ENCODE data around the gene HERC4. TPM values are rescaled to one million over a fixed set of nuclear protein-coding genes. Genes with fewer than 3 reads are reported as not detected.
"Not testable (repeated sequence)": the region's sequence is repeated elsewhere in the genome, so short reads cannot be mapped to it uniquely, and the experiment has no call there.

Gene HERC4
- total RNA-seq, 1 experiment from 2014 or later = 39.4 TPM

DNA sequence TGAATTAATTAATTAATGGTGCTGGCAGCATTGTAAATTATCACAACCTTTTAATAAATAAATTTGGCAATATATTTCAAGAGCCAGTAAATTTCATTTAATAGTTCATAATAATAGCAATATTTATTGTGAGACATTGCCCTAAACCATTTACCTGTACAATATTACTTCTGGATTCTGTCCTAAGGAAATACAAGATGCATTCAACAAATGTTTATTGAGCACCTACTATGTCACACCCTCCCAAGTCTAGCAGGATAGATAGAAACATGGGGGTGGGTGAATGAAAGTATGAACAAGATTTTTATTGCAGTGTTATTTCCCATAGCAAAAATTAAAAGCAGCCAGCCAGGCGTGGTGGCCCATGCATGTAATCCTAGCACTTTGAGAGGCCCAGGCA, 4.4 kb upstream of the HERC4 start:
- no peaks in the 10 kb centered on the region for H3K9me3 Mint-ChIP-seq
- no peak for ATAC-seq
- ChIA-PET POLR2A (no interaction called here), CTCF (no interaction called here)
- no peak overlapping the region for H3K4me3 Mint-ChIP-seq
- H3K4me1 Mint-ChIP-seq = peaks cover 17% of the 10 kb centered on the region
- TF ChIP-seq ELF4 (CRISPR knock-in tag; IDR thresholded peaks at IDR 0.05; ENCODE audit: low read depth) (no peak), SOX15 (CRISPR knock-in tag; IDR thresholded peaks at IDR 0.05) (no peak), CBFB (CRISPR knock-in tag; IDR thresholded peaks at IDR 0.05; ENCODE audit: low read depth) (no peak), ZNF138 (CRISPR knock-in tag; conservative IDR thresholded peaks at IDR 0.05) (no peak)
- H3K36me3 Mint-ChIP-seq = no peaks in the 10 kb centered on the region
- no peaks in the 10 kb centered on the region; the same call in 1 of the 2 replicates for H3K27me3 Mint-ChIP-seq (ENCODE audit: low read depth)
- DNase-seq (ENCODE audit: low spot score) = no peak
- H3K27ac Mint-ChIP-seq = no peak overlapping the region

GRCh38 chr10:68077026-68077425, 1.9 kb upstream of the HERC4 start:
- ATAC-seq = no peak
- H3K27me3 Mint-ChIP-seq (ENCODE audit: low read depth) = no peaks in the 10 kb centered on the region; the same call in 1 of the 2 replicates
- DNase-seq (ENCODE audit: low spot score) = no peak
- POLR2A ChIA-PET = no interaction called here
- H3K36me3 Mint-ChIP-seq = no peaks in the 10 kb centered on the region
- H3K9me3 Mint-ChIP-seq = no peaks in the 10 kb centered on the region
- CTCF ChIA-PET = no interaction called here
- TF ChIP-seq STAT6 (CRISPR knock-in tag; conservative IDR thresholded peaks at IDR 0.05; ENCODE audit: low read depth) = no peak
- TF ChIP-seq, protein P1, sequence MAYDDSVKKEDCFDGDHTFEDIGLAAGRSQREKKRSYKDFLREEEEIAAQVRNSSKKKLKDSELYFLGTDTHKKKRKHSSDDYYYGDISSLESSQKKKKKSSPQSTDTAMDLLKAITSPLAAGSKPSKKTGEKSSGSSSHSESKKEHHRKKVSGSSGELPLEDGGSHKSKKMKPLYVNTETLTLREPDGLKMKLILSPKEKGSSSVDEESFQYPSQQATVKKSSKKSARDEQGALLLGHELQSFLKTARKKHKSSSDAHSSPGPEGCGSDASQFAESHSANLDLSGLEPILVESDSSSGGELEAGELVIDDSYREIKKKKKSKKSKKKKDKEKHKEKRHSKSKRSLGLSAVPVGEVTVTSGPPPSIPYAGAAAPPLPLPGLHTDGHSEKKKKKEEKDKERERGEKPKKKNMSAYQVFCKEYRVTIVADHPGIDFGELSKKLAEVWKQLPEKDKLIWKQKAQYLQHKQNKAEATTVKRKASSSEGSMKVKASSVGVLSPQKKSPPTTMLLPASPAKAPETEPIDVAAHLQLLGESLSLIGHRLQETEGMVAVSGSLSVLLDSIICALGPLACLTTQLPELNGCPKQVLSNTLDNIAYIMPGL (CRISPR knock-in tag; IDR thresholded peaks at IDR 0.05) = no peak
- TF ChIP-seq ZBTB21 (CRISPR knock-in tag; IDR thresholded peaks at IDR 0.05; ENCODE audit: borderline replicate concordance) = no peak
- TF ChIP-seq, protein P2, sequence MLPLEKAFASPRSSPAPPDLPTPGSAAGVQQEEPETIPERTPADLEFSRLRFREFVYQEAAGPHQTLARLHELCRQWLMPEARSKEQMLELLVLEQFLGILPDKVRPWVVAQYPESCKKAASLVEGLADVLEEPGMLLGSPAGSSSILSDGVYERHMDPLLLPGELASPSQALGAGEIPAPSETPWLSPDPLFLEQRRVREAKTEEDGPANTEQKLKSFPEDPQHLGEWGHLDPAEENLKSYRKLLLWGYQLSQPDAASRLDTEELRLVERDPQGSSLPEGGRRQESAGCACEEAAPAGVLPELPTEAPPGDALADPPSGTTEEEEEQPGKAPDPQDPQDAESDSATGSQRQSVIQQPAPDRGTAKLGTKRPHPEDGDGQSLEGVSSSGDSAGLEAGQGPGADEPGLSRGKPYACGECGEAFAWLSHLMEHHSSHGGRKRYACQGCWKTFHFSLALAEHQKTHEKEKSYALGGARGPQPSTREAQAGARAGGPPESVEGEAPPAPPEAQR (CRISPR knock-in tag; IDR thresholded peaks at IDR 0.05) = no peak
- TF ChIP-seq OVOL2 (CRISPR knock-in tag; IDR thresholded peaks at IDR 0.05; ENCODE audit: borderline replicate concordance) = no peak
- no peak for TF ChIP-seq GABPB1 (CRISPR knock-in tag; IDR thresholded peaks at IDR 0.05)
- no peak for TF ChIP-seq NR2C2 (CRISPR knock-in tag; IDR thresholded peaks at IDR 0.05)
- no peak for TF ChIP-seq MXD4 (CRISPR knock-in tag; IDR thresholded peaks at IDR 0.05; ENCODE audit: borderline replicate concordance)
- no peak for TF ChIP-seq SP1 (CRISPR knock-in tag; conservative IDR thresholded peaks at IDR 0.05)
- H3K4me1 Mint-ChIP-seq = peaks cover 23% of the 10 kb centered on the region
- H3K4me3 Mint-ChIP-seq = no peak overlapping the region
- no peak overlapping the region for H3K27ac Mint-ChIP-seq

DNA sequence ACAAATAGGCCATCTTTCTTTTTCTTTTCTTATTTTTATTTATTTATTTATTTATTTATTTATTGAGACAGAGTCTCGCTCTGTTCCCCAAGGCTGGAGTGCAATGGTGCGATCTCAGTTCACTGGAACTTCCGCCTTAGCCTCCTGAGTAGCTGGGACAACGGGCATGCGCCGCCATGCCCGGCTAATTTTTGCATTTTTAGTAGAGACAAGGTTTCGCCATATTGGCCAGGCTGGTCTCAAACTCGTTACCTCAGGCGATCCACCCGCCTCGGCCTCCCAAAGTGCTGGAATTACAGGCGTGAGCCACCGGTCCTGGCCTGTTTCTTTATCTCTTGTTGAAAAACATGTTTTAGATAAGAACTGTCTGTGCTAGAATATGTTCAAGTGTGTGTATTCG, 998 bp upstream of the HERC4 start:
- H3K36me3 Mint-ChIP-seq; H3K27me3 Mint-ChIP-seq (ENCODE audit: low read depth); CTCF ChIA-PET; DNase-seq (ENCODE audit: low spot score); ATAC-seq; H3K27ac Mint-ChIP-seq; POLR2A ChIA-PET; H3K9me3 Mint-ChIP-seq; H3K4me3 Mint-ChIP-seq: not testable (repeated sequence)
- H3K4me1 Mint-ChIP-seq = peaks cover 27% of the 10 kb centered on the region

DNA sequence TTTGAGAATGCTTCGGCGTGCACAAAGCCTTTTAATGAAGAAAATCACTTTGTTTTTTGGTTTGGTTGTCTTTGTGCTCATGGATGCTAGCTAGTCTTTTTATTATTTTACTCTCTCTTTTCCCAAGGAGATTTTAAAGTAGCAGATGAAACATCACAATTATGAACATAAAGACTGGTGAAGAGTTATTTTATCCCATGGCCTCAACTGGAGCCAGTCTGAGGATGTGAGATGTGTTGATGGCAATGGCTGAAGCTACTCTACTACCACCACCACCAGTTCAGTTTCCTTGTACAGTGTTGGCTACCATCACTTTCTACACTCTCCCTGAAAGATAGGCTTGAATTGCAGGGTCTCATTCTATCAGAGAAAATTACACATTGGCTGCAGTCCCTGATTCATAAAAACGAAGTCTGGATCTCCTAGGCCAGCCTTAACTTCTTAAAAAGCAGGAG, 494 bp upstream of the HERC4 start:
- Mint-ChIP-seq H3K27ac (peak overlapping the region; percentile 91), H3K4me1 (peaks cover 31% of the 10 kb centered on the region), H3K4me3 (peak overlapping the region; percentile 98), H3K9me3 (no peaks in the 10 kb centered on the region), H3K27me3 (ENCODE audit: low read depth) (no peaks in the 10 kb centered on the region; the same call in 1 of the 2 replicates), H3K36me3 (peaks cover 5% of the 10 kb centered on the region)
- DNase-seq (ENCODE audit: low spot score) = no peak
- ATAC-seq = no peak
- ChIA-PET POLR2A (no interaction called here), CTCF (no interaction called here)
- no peak for TF ChIP-seq TEAD4 (CRISPR knock-in tag; IDR thresholded peaks at IDR 0.05)
- no peak for TF ChIP-seq SOX15 (CRISPR knock-in tag; IDR thresholded peaks at IDR 0.05)
- no peak for TF ChIP-seq HMGA2 (CRISPR knock-in tag; IDR thresholded peaks at IDR 0.05)
- TF ChIP-seq CBFB (CRISPR knock-in tag; IDR thresholded peaks at IDR 0.05; ENCODE audit: low read depth) = no peak
- TF ChIP-seq, protein P3, sequence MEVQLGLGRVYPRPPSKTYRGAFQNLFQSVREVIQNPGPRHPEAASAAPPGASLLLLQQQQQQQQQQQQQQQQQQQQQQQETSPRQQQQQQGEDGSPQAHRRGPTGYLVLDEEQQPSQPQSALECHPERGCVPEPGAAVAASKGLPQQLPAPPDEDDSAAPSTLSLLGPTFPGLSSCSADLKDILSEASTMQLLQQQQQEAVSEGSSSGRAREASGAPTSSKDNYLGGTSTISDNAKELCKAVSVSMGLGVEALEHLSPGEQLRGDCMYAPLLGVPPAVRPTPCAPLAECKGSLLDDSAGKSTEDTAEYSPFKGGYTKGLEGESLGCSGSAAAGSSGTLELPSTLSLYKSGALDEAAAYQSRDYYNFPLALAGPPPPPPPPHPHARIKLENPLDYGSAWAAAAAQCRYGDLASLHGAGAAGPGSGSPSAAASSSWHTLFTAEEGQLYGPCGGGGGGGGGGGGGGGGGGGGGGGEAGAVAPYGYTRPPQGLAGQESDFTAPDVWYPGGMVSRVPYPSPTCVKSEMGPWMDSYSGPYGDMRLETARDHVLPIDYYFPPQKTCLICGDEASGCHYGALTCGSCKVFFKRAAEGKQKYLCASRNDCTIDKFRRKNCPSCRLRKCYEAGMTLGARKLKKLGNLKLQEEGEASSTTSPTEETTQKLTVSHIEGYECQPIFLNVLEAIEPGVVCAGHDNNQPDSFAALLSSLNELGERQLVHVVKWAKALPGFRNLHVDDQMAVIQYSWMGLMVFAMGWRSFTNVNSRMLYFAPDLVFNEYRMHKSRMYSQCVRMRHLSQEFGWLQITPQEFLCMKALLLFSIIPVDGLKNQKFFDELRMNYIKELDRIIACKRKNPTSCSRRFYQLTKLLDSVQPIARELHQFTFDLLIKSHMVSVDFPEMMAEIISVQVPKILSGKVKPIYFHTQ (CRISPR knock-in tag; IDR thresholded peaks at IDR 0.05) = no peak
- no peak for TF ChIP-seq JUN (CRISPR knock-in tag; IDR thresholded peaks at IDR 0.05)
- no peak for TF ChIP-seq ZNF219 (CRISPR knock-in tag; IDR thresholded peaks at IDR 0.05; ENCODE audit: borderline replicate concordance)

Data from WTC11 (cell line).